Fibroblast of lung (primary cell): ENCODE data around the gene ZCCHC4.

Experiments
- CTCF ChIP-seq, 2 donors: IDR thresholded peaks in 1 of 2; conservative IDR thresholded peaks in 1 of 2; 1 replicate in 1 of 2; 2 replicates in 1 of 2; pipeline ENCODE4 v1.5.1; 2011 to 2012; ENCODE audit warnings: low read length in 2 of 2, control low read depth in 1 of 2, inconsistent platforms in 1 of 2, low read depth in 1 of 2, mild to moderate bottlenecking in 1 of 2
- EZH2 ChIP-seq: IDR thresholded peaks from 2 replicates; pipeline ENCODE4 v1.5.1; 2012; ENCODE audit warnings: low read length, control low read depth, mild to moderate bottlenecking; ENCODE audit errors: missing control alignments

- TF ChIP-seq CTCF (conservative IDR thresholded peaks at IDR 0.05 in 1 of 2, IDR thresholded peaks at IDR 0.05 in 1 of 2; ENCODE audit: low read depth in 1 of 2, low read length in 2 of 2) = no peak
- TF ChIP-seq EZH2 = no peak
Observed at GRCh38 chr4:25283948-25284347, 28.6 kb upstream of the ZCCHC4 start.
